HG02973 (cell line): ENCODE data around the gene SERPINI1.

Experiments used
- ATAC-seq: cut with Tn5 transposase; IDR thresholded peaks from one replicate; pipeline ENCODE4 v1.9.1; 2021; ENCODE audit warnings: moderate library complexity; ENCODE audit not compliant: unreplicated experiment

The SERPINI1 gene

DNA sequence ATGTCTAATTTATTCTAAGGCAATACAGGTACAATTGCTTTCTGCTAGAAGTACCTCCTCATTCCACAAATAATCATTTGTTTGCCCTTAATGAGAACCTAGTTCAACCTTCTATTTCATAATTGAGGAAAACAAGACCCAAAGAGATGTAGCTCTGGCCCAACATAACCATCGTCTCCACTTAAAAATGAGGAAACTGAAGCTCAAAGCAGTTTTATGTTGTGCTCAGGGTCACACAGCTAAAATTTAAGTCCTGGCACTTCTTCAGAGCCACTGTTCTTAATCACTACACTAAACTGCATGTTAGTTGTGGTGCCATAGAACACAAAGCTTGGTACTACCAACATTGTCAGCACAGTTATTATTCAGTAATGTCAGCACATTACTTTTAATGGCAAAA lies 108.0 kb downstream of the SERPINI1 start:
- no peak for ATAC-seq

DNA sequence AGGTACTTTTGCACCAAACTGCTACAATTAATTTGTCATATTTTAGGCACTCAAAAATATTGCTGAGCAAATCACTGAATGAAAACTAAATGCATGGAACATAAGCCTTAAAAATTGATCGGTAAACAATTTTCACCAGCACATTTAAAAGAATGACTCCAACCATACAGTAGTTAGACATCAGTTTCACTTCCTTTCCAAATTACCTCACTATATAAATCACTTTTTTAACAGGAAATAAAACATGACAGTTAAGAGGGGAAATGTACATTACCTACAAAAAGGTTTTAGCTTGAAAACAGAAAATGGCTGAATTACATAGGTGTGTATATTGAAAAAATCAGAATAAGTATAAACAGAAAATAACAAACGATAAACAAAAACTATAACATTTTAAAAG lies 108.4 kb downstream of the SERPINI1 start:
- peak; percentile 42 for ATAC-seq

DNA sequence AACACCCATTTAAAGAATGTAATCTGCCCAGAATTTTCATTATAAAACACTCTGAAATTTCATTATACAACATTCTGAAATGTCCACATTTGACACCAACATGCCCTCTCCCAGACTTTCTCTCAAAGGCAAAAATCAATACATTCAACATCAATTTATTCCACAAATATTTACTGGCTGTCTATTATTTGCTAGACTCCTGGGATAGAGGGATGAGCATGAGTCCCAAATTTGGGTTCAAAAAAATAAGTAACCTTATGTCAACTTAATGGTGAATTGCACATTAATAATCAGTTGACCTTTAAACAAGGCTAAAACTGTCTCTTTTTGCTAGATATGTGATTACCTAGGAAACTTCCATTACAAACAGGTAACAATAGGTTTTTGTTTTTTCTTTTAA lies 109.0 kb downstream of the SERPINI1 start:
- ATAC-seq: no peak

DNA sequence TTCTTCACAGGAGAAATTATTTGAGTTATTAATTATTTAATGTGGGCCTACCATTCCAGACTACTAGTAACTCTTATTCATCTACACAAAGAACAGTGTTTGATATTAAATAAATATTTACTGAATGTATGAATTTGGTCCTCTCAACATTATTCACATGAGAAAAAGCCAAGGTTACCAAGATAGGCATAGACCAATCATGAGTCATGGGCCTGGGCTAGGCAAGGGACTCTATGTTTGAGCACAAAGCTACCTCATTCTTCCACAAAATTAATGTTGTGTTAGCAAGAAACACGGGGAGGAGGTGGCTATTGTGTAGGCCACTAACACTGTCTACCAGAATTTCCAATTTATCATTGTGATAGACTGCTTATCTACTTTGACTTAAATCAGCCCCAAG lies 115.7 kb downstream of the SERPINI1 start:
- no peak for ATAC-seq

DNA sequence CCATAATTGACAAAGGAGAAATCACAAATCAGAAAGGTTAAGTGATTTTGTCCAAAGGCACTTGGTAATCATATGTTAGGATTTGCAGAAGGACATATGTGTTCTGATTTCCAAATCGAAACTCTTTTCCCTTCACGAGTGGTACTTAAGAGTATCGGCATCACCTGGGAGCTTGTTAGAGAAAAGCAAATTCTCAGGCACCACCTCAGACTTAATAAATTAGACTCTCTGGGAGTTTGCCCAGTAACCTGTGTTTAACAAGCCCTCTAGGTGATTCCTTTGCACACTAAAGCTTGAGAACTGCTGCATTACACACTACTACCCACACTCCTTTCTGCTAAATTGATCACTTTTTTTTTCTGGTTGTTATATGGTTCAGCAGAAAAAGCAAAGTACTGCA lies 116.2 kb downstream of the SERPINI1 start:
- ATAC-seq: no peak

DNA sequence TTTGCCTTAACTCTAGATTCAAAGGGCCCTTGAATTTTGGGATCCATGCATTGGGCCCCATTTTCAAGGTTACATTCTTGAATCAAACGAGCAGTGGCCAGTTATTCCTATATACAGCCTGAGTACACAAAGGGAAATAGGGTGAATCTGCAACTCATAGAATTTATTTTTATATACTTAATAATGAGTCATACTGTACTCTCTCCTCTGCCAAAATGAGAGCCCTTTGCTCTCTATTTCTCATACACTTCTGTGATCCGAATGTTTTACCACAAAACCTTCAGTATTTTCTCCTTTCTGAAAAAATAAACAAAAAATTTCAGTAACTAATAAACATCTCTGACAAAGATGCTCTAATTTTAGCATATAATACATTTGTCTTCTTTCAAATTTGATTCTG lies 116.7 kb downstream of the SERPINI1 start:
- ATAC-seq: no peak

DNA sequence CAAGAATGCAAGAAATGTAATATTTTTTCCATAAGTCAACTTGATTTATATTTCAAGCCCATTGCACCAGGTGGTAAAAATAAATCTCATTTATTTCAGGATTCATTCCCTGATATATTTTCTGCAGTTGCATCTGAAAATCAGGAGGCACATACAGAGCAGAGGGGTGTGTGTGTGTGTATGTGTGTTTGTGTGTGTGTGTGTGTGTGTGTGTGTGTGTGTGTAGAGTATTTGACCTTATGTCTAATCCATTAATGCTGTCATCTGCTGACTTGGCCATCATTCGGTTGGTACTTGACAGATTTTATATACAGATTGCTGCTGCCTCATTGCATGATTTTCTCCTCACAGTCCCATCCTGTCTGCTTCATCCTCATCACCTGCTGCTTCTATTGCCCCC lies 118.5 kb downstream of the SERPINI1 start:
- ATAC-seq: no peak

DNA sequence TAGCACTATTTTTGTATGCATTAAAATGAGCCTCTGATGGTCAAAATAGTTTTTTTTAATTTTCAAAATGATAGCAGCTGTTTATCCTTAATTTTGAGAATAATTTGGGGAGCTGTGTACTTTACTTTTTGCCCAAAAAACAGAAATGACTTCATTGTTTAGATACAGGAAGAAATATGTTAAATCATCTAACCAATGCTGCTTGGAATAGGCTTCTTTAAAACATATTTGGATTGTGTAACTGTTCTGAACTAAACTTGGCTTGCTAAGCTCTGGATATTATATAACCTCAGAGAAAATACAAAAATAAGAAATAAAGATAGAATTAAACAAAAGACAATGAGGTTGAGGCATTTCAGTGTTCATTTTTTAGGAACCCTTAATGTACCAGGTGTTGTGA lies 119.3 kb downstream of the SERPINI1 start:
- no peak for ATAC-seq

DNA sequence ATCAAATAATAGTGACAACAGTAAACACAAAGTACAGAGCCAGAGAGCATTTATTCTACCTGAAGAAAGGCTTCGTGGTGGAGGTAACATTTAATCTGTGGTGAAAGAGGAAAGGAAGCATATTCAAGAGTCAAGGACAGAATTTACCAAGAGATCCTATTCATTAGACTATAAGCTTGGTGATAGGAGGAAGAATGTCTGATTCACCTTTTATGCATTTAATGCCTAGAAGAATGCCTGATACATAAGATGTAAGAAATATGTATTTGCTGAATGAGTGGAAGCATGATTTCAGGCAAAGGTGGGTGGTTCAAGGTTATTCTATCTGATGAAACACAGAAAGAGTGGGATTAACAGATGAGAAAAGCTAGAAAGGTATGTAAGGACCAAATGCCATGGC lies 119.8 kb downstream of the SERPINI1 start:
- no peak for ATAC-seq

DNA sequence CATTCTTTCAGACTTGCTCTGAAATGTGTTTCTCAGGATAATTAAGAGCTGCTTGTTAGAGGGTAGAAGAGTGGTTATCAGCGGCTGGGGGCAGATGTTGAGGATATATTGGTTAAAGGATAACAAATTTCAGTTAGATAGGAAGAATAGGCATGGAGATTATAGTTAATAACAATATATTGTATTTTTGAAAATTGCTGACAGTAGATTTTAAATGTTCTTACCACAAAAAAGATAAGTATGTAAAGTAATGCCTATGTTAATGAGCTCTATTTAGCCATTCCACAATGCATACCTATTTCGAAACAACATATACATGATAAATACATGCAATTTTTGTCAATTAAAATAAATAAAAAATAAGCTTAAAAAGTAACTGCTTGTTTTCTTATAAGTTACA lies 123.3 kb downstream of the SERPINI1 start:
- no peak for ATAC-seq

DNA sequence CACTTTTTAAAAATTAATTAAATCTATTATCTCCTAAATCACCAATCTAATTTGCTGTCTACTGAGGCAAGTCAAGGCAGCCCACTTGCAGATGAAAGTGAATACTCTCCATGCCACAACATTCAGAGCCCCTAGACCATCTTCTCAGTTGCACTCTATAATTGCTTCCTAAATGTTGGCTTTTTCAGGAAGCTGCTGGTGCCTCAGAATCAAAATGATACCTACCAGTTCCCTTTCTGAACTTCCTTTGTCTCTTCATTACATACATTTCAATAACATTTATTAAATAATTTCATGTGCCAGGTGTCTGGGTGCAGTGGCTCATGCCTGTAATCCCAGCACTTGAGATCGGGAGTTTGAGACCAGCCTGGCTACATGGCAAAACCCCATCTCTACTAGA lies 124.1 kb downstream of the SERPINI1 start:
- ATAC-seq: no peak

DNA sequence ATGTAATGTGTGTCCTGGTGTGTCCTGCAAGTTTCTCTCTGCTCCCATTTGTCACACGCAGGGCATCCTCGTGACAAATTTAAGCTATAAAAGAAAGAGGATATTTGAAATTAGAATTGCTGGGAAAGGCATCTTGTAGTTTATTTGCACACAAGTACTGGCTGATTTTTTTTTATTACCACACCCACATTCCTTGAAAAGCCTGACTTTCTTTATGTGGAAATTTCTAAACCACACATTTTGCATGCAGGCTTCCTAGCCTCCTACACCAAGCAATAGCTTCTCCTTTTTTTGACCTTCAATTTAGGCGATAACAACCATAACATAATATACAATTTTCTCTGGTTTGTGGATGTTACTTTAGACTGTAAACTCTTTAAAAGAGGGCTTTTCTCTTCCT lies 126.1 kb downstream of the SERPINI1 start:
- ATAC-seq: no peak

DNA sequence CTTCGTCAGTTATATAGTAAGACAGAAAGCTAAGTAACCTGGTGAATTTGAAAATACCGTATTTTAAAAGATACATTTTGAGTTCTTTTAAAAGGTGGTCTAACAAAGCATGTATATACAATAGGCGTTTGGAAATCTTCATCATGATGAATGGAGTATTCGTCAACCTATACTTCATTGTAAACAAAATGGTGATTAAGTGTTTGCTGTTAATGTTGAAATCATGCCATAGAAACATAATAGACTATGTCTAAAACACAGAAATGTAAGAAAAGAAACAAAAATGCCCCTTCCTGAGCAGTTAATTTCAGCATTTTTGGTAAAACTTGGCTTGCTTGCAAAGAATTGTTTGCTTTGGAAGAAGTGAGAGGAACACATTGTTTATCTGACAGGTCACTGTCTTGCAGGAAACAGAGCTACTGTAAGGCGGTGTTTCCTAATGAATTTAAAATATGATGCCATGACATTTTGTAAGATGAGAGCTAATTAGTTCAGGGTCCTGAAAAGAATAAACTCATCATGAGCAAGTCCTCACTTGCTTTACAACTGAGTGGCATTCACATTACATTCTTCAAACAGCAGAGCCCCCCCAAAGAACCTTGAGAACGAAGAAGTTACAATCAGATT lies 126.7 kb downstream of the SERPINI1 start:
- ATAC-seq: no peak

DNA sequence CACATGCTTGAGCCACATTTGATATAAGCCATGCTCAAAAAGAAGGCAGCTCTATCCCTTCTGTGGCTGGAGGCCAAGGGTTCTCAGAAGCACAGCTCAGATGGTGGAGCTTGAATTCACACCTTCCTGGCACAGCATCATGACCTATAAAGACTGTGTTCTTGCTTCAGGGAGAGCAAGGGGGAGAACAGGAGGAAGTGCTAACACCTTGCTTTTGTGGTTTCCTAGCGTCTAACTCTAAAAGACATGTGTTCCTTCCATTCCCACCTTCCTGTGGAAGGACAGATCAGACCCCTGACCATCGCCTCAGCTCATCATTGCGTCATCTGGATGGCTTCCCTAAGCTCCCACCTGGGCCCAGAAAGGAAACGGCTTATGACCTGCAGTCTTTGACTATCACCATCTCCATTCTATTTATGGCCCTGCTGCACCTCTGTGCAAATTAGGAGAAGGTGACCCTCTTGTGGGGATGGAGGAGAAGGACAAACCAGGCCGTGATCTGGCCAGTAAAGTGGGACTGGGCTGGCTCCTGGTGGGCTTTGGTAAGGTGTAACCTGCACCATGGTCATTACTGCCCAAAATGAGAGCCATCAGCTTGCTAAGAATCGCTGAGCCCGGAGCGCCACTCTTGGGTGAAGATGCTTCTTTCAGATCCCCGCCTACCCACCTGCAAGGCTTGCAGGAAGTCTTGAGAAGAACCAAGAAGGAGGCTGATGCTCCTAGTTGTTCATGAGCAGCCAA lies 128.5 kb downstream of the SERPINI1 start:
- no peak for ATAC-seq

DNA sequence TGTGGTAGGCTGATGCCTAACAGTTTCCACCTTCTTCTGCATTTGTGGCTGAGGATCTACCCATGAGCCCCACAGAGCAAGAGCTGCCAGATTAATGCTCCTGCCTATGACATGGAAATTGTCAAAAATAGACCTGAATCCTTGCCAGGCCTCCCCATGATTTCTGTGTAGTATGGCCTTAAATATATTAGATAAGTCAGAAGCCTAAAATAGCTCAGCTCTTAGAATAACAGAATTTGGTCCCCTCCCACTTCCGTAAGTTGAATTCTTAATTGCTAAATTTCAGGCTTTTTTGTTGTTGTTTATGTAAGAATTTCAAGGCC lies 129.0 kb downstream of the SERPINI1 start:
- ATAC-seq: no peak

DNA sequence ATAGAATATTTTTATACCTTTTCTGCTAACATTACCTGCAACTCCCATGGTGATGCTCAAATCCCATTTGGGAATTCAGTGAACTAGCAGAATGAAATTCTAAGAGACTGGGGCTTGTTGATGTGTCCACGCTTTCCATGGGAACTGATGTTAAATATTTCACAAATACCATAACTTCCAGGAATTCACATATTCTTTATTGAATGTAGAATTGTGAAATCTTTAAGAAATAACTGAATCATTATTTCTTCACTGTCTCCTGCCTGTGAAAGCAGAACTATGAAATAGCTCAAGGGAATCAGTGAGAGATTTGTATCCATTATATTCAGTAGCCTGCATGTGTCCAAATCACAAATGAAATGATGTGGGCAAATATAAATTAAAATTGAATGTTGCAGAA lies 130.8 kb downstream of the SERPINI1 start:
- ATAC-seq: no peak

DNA sequence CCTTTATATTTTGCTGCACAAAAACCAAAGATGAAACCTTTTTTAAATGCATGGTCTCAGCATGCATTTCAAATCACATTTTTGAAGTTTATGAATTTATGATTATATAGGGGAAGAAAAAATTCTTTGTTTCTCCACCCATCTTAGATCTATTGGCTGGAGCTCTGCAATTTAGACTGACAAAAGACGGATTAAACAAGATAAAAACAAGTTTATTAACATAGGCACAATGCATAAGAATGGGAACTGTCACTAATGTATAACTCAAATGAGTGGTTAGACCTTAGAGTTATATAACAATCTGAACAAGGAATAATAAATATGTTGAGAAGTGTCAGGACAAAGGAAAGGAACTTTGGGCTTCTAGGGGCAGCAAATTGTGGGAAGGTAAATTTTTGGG lies 132.5 kb downstream of the SERPINI1 start:
- no peak for ATAC-seq

DNA sequence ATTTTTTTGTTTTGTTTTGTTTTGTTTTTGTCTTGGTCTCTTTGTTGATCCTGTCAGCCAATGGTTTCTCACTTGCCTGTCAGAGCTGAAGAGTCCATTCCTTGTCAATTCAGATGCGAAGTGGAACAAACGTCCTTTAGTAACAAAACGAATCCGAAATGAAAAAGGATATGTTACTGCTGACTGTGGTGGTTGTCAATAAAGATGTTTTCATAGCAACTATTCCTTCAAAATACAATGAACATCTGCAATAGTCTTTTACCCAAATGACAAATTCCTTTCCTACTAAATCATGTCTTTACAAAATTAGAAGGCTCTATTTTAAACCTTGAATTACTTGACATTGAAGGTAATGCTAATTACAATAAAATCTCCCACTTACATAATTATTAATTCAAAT lies 134.7 kb downstream of the SERPINI1 start:
- no peak for ATAC-seq

DNA sequence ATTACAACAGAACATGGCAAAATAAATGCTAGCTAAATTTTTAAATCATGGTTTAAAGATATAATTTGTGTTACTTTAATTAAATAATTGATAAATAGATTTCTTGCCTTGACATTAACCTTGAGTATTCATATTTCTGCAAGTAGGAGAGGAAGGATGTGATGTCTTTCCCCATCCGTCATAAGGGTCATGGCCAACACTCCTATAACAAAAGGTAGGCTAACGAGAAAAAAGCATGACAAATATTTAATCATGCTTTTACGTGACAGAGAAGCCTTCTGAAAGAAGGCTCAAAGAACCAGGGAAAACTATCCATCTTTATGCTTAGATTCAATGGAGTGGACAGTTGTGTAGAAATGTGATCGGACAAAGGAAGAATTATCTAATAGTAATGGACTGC lies 135.2 kb downstream of the SERPINI1 start:
- no peak for ATAC-seq

DNA sequence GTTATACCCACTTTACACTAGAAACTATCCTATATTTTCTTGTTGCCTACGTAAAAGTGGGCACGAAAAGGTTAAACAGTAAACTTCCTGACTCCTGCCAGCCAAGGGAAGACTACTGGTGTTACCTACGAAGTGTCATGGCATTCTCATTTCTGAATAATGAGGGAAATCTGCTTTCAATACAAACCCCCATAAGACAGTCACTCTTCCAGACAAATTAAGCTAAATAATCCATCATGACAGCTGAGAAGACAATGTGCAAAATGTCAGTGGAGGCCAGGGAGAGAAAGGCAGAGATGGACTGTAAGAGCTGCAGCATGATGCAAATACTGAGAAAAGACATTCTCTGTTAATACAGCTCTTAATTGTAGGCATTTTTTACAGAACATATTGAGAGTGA lies 136.5 kb downstream of the SERPINI1 start:
- no peak for ATAC-seq

DNA sequence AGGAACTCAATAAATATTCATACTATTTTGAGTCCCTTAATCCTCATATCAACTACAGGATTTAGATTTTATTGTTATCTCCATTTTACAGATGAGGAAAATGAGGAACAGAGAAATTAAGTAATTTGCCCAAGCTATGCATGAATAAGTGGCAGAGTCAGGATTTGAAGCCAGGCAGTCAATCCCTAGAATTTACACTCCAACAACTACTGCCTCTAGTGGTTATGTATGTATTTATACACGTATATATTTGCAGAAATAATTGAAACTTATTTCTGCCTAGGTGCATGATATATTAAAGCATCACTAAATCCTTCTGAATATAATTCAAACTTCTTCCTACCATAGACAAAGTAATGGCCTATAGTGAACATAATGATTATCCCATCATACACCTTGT lies 137.4 kb downstream of the SERPINI1 start:
- ATAC-seq: no peak

DNA sequence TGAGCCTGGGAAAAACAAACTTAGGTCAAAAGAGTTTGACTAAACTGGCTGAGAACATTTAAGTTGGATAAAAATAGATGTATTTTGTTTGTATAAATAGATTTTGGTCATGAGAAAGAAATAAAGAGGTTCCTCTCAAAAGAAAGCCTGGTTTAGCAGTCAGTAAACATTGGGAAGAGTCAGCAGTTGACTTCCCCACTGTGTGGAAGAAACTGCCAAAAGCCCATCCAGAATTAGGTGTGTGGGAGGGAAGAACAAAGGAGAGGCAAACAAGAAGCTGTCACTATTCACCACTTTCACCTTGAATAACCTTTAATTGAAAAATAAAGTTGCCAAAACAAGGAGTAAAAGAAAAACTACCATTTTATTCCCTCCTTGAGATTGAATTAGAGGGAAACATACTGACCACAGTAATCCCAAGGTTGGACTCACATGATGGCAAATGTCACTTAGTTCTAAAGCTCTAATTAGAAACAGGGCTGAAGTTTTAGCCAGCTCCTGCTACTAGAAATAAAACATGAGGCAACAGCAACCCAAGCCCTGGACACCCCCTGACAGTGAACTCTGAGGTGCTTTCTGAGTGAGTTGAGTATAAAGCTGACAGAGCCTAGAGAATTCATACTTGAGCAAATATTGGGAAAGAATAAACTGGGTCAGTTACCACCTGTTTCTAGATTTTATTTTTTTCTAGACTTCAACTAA lies 139.3 kb downstream of the SERPINI1 start:
- ATAC-seq: no peak
